ENCODE measurements around the gene SLC51B. TPM values are rescaled to one million over a fixed set of nuclear protein-coding genes. Genes with fewer than 3 reads are reported as not detected.

SLC51B gene
- total RNA-seq, 1 experiment from 2014 or later: not detected

DNA sequence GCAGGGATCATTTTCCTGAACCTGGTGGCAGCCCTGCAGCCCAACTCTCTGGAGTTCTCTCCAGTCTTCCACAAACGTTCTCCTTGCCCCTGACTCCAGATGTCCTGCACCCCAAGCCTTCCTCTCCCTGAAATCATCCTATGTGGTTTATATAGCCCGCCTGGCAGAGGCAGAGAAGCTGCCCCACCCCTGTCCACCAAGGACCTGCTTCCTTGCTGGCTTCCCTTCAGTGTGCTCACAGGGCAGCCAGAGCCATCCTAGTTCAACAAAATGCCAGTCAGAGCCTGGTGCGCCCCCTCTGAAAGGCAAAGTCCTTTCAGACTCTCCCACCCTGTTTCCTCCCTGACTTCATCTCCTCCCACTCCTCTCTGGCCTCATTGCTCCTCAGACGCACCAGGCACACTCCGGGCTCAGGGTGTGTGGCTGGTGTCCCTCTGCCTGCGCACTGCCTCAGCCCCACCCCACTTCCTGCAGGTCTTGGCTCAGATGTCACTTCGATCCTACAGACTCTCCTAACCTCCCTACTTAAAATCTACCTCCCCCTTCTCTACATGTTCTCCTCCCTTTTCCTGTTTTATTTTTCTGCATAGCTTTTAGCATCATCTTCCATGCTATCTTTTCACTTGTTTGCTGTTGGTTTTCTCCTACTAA is 37.2 kb downstream of the SLC51B start:
- H3K4me1 ChIP-seq (ENCODE audit: insufficient read depth, low read length, poor library complexity, severe bottlenecking): no peaks in the 10 kb centered on the region
- BruUV-seq (replicated peaks): no TSS peak
- CTCF ChIA-PET: no interaction called here
- peak; percentile 32 for DNase-seq (ENCODE audit: low spot score)
- H3K36me3 ChIP-seq (ENCODE audit: insufficient read depth, low read length, poor library complexity, severe bottlenecking): no peaks in the 10 kb centered on the region
- no peaks in the 10 kb centered on the region for H3K9me3 ChIP-seq (ENCODE audit: low read depth, low read length, poor library complexity, severe bottlenecking)
- intact Hi-C loops (cut with micrococcal nuclease; ENCODE audit: unreplicated experiment): no loop called here
- H3K4me3 ChIP-seq (ENCODE audit: low read depth, low read length, poor library complexity, severe bottlenecking): no peak overlapping the region
- POLR2A ChIA-PET (ENCODE audit: low non-redundant PET): no interaction called here
- TF ChIP-seq EZH2 (IDR thresholded peaks at IDR 0.05; ENCODE audit: borderline replicate concordance, low read depth, low read length, poor library complexity, severe bottlenecking): no peak
- TF ChIP-seq, protein P1, sequence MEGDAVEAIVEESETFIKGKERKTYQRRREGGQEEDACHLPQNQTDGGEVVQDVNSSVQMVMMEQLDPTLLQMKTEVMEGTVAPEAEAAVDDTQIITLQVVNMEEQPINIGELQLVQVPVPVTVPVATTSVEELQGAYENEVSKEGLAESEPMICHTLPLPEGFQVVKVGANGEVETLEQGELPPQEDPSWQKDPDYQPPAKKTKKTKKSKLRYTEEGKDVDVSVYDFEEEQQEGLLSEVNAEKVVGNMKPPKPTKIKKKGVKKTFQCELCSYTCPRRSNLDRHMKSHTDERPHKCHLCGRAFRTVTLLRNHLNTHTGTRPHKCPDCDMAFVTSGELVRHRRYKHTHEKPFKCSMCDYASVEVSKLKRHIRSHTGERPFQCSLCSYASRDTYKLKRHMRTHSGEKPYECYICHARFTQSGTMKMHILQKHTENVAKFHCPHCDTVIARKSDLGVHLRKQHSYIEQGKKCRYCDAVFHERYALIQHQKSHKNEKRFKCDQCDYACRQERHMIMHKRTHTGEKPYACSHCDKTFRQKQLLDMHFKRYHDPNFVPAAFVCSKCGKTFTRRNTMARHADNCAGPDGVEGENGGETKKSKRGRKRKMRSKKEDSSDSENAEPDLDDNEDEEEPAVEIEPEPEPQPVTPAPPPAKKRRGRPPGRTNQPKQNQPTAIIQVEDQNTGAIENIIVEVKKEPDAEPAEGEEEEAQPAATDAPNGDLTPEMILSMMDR (conservative IDR thresholded peaks at IDR 0.05; ENCODE audit: low read depth, low read length): no peak
- H3K27me3 ChIP-seq (replicated peaks; ENCODE audit: insufficient read depth, low read depth, low read length, poor library complexity): no peaks in the 10 kb centered on the region
- no peak overlapping the region for H3K27ac ChIP-seq (ENCODE audit: low read depth, low read length, poor library complexity, severe bottlenecking)

DNA sequence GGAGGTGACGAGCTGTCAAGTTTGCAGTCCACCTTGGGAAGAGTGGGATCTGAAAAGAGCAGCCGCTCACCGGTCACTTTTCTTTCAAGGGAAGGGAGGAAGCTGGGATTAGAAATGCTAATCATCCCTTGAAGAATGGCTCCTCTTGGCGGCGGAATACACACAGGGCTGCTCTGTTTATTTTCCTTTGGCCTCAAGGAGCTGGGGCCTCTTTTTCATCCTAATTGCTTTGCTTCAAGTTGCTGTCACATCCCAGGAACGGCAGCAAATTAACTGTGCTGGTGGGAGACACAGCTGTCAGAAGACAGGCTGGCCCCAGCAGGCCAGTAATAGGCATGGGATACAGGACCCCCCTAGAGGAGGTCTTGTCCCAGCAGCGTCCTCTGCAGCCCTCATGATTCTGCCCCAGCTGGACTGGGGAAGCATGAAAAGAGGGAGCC is 38.1 kb downstream of the SLC51B start:
- ChIA-PET CTCF (interaction anchor here (0.6 to 1.0 kb wide), 2 partner anchors 18 to 49 kb away, joined by 3 read pairs; no protein-coding TSS in a partner anchor), POLR2A (ENCODE audit: low non-redundant PET) (interaction anchor here (0.7 kb wide), 1 partner anchor 133 kb away, joined by 4 read pairs; no protein-coding TSS in a partner anchor)
- Histone ChIP-seq H3K36me3 (ENCODE audit: insufficient read depth, low read length, poor library complexity, severe bottlenecking) (no peaks in the 10 kb centered on the region), H3K27ac (ENCODE audit: low read depth, low read length, poor library complexity, severe bottlenecking) (no peak overlapping the region), H3K4me3 (ENCODE audit: low read depth, low read length, poor library complexity, severe bottlenecking) (no peak overlapping the region), H3K9me3 (ENCODE audit: low read depth, low read length, poor library complexity, severe bottlenecking) (no peaks in the 10 kb centered on the region), H3K4me1 (ENCODE audit: insufficient read depth, low read length, poor library complexity, severe bottlenecking) (no peaks in the 10 kb centered on the region), H3K27me3 (replicated peaks; ENCODE audit: insufficient read depth, low read depth, low read length, poor library complexity) (no peaks in the 10 kb centered on the region)
- DNase-seq (ENCODE audit: low spot score): no peak
- TF ChIP-seq EZH2 (IDR thresholded peaks at IDR 0.05; ENCODE audit: borderline replicate concordance, low read depth, low read length, poor library complexity, severe bottlenecking): no peak
- TF ChIP-seq, protein P1 (conservative IDR thresholded peaks at IDR 0.05; ENCODE audit: low read depth, low read length): no peak
- intact Hi-C loops (cut with micrococcal nuclease; ENCODE audit: unreplicated experiment): no loop called here
- no TSS peak for BruUV-seq (replicated peaks)

DNA sequence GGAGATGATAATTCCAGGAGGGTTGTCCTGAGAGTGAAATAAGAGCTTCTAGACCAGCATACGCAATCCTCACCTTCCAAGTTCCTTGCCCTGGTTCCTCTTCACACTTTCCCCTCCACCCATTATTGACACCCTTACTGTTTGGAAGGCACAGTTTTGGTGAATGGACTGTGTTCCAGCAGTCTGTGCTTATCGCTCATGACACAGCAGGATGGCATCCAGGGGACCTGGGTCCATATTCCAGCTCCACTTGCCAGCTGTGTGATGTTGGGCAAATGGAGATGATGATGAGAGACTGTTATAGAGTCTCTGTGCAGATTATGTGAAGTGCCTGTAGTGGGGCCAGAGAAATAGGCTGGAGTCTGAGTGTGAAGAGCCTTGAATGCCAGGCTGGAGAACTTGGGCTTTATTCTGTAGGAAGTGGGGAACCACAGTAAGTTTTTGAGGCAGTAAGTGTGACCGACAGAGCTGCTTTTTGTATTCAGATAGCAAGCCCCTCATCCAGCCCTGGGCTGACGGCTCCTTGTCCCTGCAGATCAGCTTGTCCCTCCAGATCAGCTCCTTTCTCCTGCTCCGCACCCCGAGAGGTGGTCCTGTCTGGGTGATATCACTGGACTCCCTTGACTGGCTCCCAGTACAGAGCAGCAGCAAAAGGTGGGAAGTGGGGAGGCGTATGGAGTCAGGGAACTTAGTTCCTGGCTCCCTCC is 39.5 kb downstream of the SLC51B start:
- Histone ChIP-seq H3K4me1 (ENCODE audit: insufficient read depth, low read length, poor library complexity, severe bottlenecking) (no peaks in the 10 kb centered on the region), H3K9me3 (ENCODE audit: low read depth, low read length, poor library complexity, severe bottlenecking) (no peaks in the 10 kb centered on the region), H3K36me3 (ENCODE audit: insufficient read depth, low read length, poor library complexity, severe bottlenecking) (no peaks in the 10 kb centered on the region), H3K27me3 (replicated peaks; ENCODE audit: insufficient read depth, low read depth, low read length, poor library complexity) (no peaks in the 10 kb centered on the region), H3K4me3 (ENCODE audit: low read depth, low read length, poor library complexity, severe bottlenecking) (no peak overlapping the region), H3K27ac (ENCODE audit: low read depth, low read length, poor library complexity, severe bottlenecking) (no peak overlapping the region)
- DNase-seq (ENCODE audit: low spot score): no peak
- TF ChIP-seq, protein P1 (conservative IDR thresholded peaks at IDR 0.05; ENCODE audit: low read depth, low read length): no peak
- TF ChIP-seq EZH2 (IDR thresholded peaks at IDR 0.05; ENCODE audit: borderline replicate concordance, low read depth, low read length, poor library complexity, severe bottlenecking): no peak
- intact Hi-C loops (cut with micrococcal nuclease; ENCODE audit: unreplicated experiment): loop anchor here (5.0 kb wide), 1 partner anchor 32 kb away; no protein-coding TSS in a partner anchor
- CTCF ChIA-PET: no interaction called here
- no TSS peak for BruUV-seq (replicated peaks)
- POLR2A ChIA-PET (ENCODE audit: low non-redundant PET): no interaction called here

Measured in A673 (cell line).